H1 (cell line): Measurements from ENCODE around the gene AOAH. TPM values are rescaled to one million over a fixed set of nuclear protein-coding genes. Genes with fewer than 3 reads are reported as not detected.

ENCODE experiments used
- CTCF ChIA-PET: fragments of 300-600 bp; sonication (Branson Sonifier 250); formaldehyde crosslinking; loops from one replicate; lab custom pipeline; 2021; ENCODE audit not compliant: partially characterized antibody; lab: Charles Lee
- POLR2A ChIA-PET: fragments of 300-600 bp; sonication (Branson Sonifier 250); formaldehyde crosslinking; loops from one replicate; lab custom pipeline; 2021; ENCODE audit warnings: inconsistent platforms; ENCODE audit not compliant: partially characterized antibody; lab: Charles Lee
- DNase-seq, 2 experiments: peaks; one replicate each; pipeline versions ENCODE4 v3.0.0 to v3.0.0-alpha.2; 2010 to 2022; ENCODE audit warnings: low spot score in 2 of 2, low read depth in 1 of 2, mixed read lengths in 1 of 2
- FAIRE-seq: peaks from 2 replicates; lab custom pipeline; 2011; peaks lifted over from hg19 to GRCh38; lab: Jason Lieb, UNC
- H2AFZ ChIP-seq: 2 replicates; pipeline ENCODE4 v1.8.1; 2012; ENCODE audit warnings: low read length, inconsistent platforms
- H2AK5ac ChIP-seq: 2 replicates; pipeline ENCODE4 v1.6.1; 2013; ENCODE audit warnings: low read depth, low read length
- H2BK120ac ChIP-seq: replicated peaks from 2 replicates; pipeline ENCODE3; 2013; ENCODE audit warnings: low read depth, low read length, inconsistent platforms
- H2BK12ac ChIP-seq: 2 replicates; pipeline ENCODE4 v1.6.1; 2013; ENCODE audit warnings: low read depth, low read length
- H2BK15ac ChIP-seq: 2 replicates; pipeline ENCODE4 v1.6.1; 2013; ENCODE audit warnings: low read length
- H2BK20ac ChIP-seq: 2 replicates; pipeline ENCODE4 v1.6.1; 2013; ENCODE audit warnings: low read length
- H2BK5ac ChIP-seq: 2 replicates; pipeline ENCODE4 v1.6.1; 2013; ENCODE audit warnings: low read depth, low read length
- H3K14ac ChIP-seq: 2 replicates; pipeline ENCODE4 v1.6.1; 2013; ENCODE audit warnings: inconsistent platforms; ENCODE audit not compliant: insufficient read length
- H3K18ac ChIP-seq: 2 replicates; pipeline ENCODE4 v1.6.1; 2013; ENCODE audit warnings: low read length; ENCODE audit errors: extremely low read depth
- H3K23ac ChIP-seq: 2 replicates; pipeline ENCODE4 v1.6.1; 2013; ENCODE audit warnings: inconsistent platforms; ENCODE audit not compliant: insufficient read length
- H3K23me2 ChIP-seq: 2 replicates; pipeline ENCODE4 v1.6.1; 2013; ENCODE audit warnings: low read depth, low read length
- H3K27ac ChIP-seq: 2 replicates; pipeline ENCODE4 v1.6.1; 2011; ENCODE audit warnings: low read depth, low read length, inconsistent platforms
- H3K27me3 ChIP-seq, 4 experiments: replicated peaks in 1 of 4; 1 replicate in 1 of 4; 2 replicates in 3 of 4; pipeline versions ENCODE4 v1.6.1 to v1.8.1; 2011 to 2013; ENCODE audit warnings: low read length in 3 of 4, mild to moderate bottlenecking in 3 of 4, inconsistent platforms in 2 of 4, mixed read lengths in 2 of 4, moderate library complexity in 1 of 4; ENCODE audit not compliant: control insufficient read depth in 3 of 4, insufficient read depth in 3 of 4; ENCODE audit errors: extremely low read depth in 1 of 4
- H3K36me3 ChIP-seq, 4 experiments: 2 replicates each; pipeline versions ENCODE4 v1.6.1 to v1.8.1; 2011 to 2013; ENCODE audit warnings: mild to moderate bottlenecking in 4 of 4, low read length in 3 of 4, moderate library complexity in 2 of 4, control low read depth in 1 of 4, inconsistent platforms in 1 of 4; ENCODE audit not compliant: insufficient read depth in 4 of 4, control insufficient read depth in 2 of 4
- H3K4ac ChIP-seq: replicated peaks from 2 replicates; pipeline ENCODE3; 2013; ENCODE audit warnings: low read length, low read depth, mixed read lengths, inconsistent platforms; ENCODE audit not compliant: insufficient read length
- H3K4me1 ChIP-seq, 4 experiments: replicated peaks in 1 of 4; 1 replicate in 1 of 4; 2 replicates in 3 of 4; pipeline versions ENCODE4 v1.6.1 to v1.8.1; 2011 to 2013; ENCODE audit warnings: low read length in 3 of 4, inconsistent platforms in 2 of 4, mixed read lengths in 1 of 4; ENCODE audit not compliant: insufficient read depth in 4 of 4, control insufficient read depth in 3 of 4
- H3K4me2 ChIP-seq, 2 experiments: 2 replicates each; pipeline versions ENCODE4 v1.6.1 to v1.8.1; 2011 to 2013; ENCODE audit warnings: low read depth in 2 of 2, low read length in 2 of 2, control low read depth in 1 of 2, inconsistent platforms in 1 of 2, mild to moderate bottlenecking in 1 of 2; ENCODE audit not compliant: insufficient read depth in 1 of 2
- H3K4me3 ChIP-seq, 4 experiments: fragments of 200-600, 300-600 bp in 1 of 4; sonication (generic), shearing (Covaris generic), sonication (Bioruptor Twin) in 1 of 4; 2 replicates each; pipeline versions ENCODE4 v1.5.1 to v1.8.1; 2011 to 2016; ENCODE audit warnings: low read length in 4 of 4, low read depth in 3 of 4, control low read depth in 2 of 4, inconsistent platforms in 2 of 4, mild to moderate bottlenecking in 2 of 4, mixed read lengths in 1 of 4, moderate library complexity in 1 of 4; ENCODE audit not compliant: insufficient read depth in 2 of 4; ENCODE audit errors: extremely low read depth in 1 of 4
- H3K56ac ChIP-seq: replicated peaks from 2 replicates; pipeline ENCODE3; 2013; ENCODE audit warnings: low read depth, mild to moderate bottlenecking, mixed read lengths, low read length, inconsistent platforms; ENCODE audit not compliant: insufficient read length
- H3K79me1 ChIP-seq: 2 replicates; pipeline ENCODE4 v1.6.1; 2013; ENCODE audit warnings: low read depth, low read length, control low read depth
- H3K79me2 ChIP-seq, 2 experiments: 2 replicates each; pipeline versions ENCODE4 v1.6.1 to v1.8.1; 2012 to 2013; ENCODE audit warnings: low read length in 2 of 2, mild to moderate bottlenecking in 2 of 2, inconsistent platforms in 1 of 2; ENCODE audit not compliant: insufficient read depth in 2 of 2, control insufficient read depth in 1 of 2
- H3K9ac ChIP-seq, 4 experiments: replicated peaks in 1 of 4; 1 replicate in 1 of 4; 2 replicates in 3 of 4; pipeline versions ENCODE4 v1.6.1 to v1.8.1; 2011 to 2013; ENCODE audit warnings: low read depth in 3 of 4, low read length in 3 of 4, control low read depth in 2 of 4, mild to moderate bottlenecking in 2 of 4, moderate library complexity in 2 of 4, inconsistent platforms in 1 of 4; ENCODE audit errors: extremely low read depth in 1 of 4
- H3K9me3 ChIP-seq, 2 experiments: 2 replicates each; pipeline versions ENCODE4 v1.6.1 to v1.8.1; 2012 to 2013; ENCODE audit warnings: mild to moderate bottlenecking in 2 of 2, moderate library complexity in 2 of 2, control low read depth in 1 of 2, inconsistent platforms in 1 of 2, low read depth in 1 of 2, low read length in 1 of 2, mixed read lengths in 1 of 2; ENCODE audit not compliant: insufficient read depth in 2 of 2
- H4K20me1 ChIP-seq, 2 experiments: replicated peaks in 1 of 2; 2 replicates each; pipeline versions ENCODE3 to v1.8.1; 2011 to 2013; ENCODE audit warnings: inconsistent platforms in 2 of 2, low read length in 2 of 2, mild to moderate bottlenecking in 1 of 2; ENCODE audit not compliant: insufficient read depth in 2 of 2, control insufficient read depth in 1 of 2
- H4K5ac ChIP-seq: 2 replicates; pipeline ENCODE4 v1.6.1; 2013; ENCODE audit warnings: low read length, low read depth, mixed read lengths, inconsistent platforms; ENCODE audit not compliant: insufficient read length
- H4K8ac ChIP-seq: 2 replicates; pipeline ENCODE4 v1.8.0; 2013; ENCODE audit warnings: mild to moderate bottlenecking, moderate library complexity, low read length, inconsistent platforms; ENCODE audit not compliant: insufficient read depth; ENCODE audit errors: extremely low read depth
- H4K91ac ChIP-seq: replicated peaks from 2 replicates; pipeline ENCODE3; 2013; ENCODE audit warnings: low read length, mixed read lengths, inconsistent platforms; ENCODE audit not compliant: insufficient read length
- ASH2L ChIP-seq: fragments of 200-600, 300-600 bp; sonication (generic); IDR thresholded peaks from one replicate; pipeline ENCODE4 v1.7.1; 2017; ENCODE audit warnings: low read length
- ATF3 ChIP-seq: IDR thresholded peaks from 2 replicates; pipeline ENCODE4 v1.6.1; 2011; ENCODE audit warnings: low read depth, mild to moderate bottlenecking, low read length; ENCODE audit not compliant: insufficient read depth
- BRCA1 ChIP-seq: IDR thresholded peaks from 2 replicates; pipeline ENCODE4 v1.6.1; 2012; ENCODE audit warnings: low read depth, low read length, improper control_type of control experiment
- CHD1 ChIP-seq: IDR thresholded peaks from 2 replicates; pipeline ENCODE4 v1.6.1; 2012; ENCODE audit warnings: low read depth, low read length, improper control_type of control experiment
- CREB1 ChIP-seq: IDR thresholded peaks from 2 replicates; pipeline ENCODE4 v1.6.1; 2012; ENCODE audit warnings: inconsistent platforms
- CTBP2 ChIP-seq: IDR thresholded peaks from 2 replicates; pipeline ENCODE4 v1.7.0; 2011; ENCODE audit warnings: borderline replicate concordance, mild to moderate bottlenecking, moderate library complexity, mixed read lengths, low read length; ENCODE audit not compliant: insufficient read depth, insufficient read length
- FOSL1 ChIP-seq: IDR thresholded peaks from 2 replicates; pipeline ENCODE4 v1.6.1; 2011; ENCODE audit warnings: mild to moderate bottlenecking, low read depth, low read length, moderate library complexity; ENCODE audit not compliant: insufficient read depth
- GTF2F1 ChIP-seq: IDR thresholded peaks from 2 replicates; pipeline ENCODE4 v1.6.1; 2012; ENCODE audit warnings: low read depth, low read length, improper control_type of control experiment, borderline replicate concordance
- HDAC6 ChIP-seq: IDR thresholded peaks from one replicate; pipeline ENCODE4 v1.7.1; 2012; ENCODE audit warnings: low read depth, mild to moderate bottlenecking, inconsistent platforms, low read length, moderate library complexity
- KDM4A ChIP-seq: IDR thresholded peaks from one replicate; pipeline ENCODE4 v1.7.1; 2012; ENCODE audit warnings: low read depth, mild to moderate bottlenecking, moderate library complexity, low read length, inconsistent platforms; ENCODE audit not compliant: severe bottlenecking
- POU5F1 ChIP-seq: IDR thresholded peaks from 2 replicates; pipeline ENCODE4 v1.6.1; 2011; ENCODE audit warnings: low read depth, mild to moderate bottlenecking, low read length, moderate library complexity
- RAD21 ChIP-seq, 2 experiments: IDR thresholded peaks in 1 of 2; conservative IDR thresholded peaks in 1 of 2; 2 replicates each; pipeline ENCODE4 v1.6.1; 2011; ENCODE audit warnings: low read depth in 2 of 2, low read length in 2 of 2, improper control_type of control experiment in 1 of 2, inconsistent platforms in 1 of 2, mild to moderate bottlenecking in 1 of 2, moderate library complexity in 1 of 2
- TCF12 ChIP-seq: IDR thresholded peaks from 2 replicates; pipeline ENCODE4 v1.6.1; 2011; ENCODE audit warnings: low read depth, mild to moderate bottlenecking, low read length
- WGBS, 2 experiments: shearing (Covaris generic) in 1 of 2; methylation state at CpG; one replicate each; pipeline versions ENCODE4 v1.1.6 to v1.1.7; 2013 to 2015; ENCODE audit warnings: low lambda C conversion rate in 2 of 2, mixed read lengths in 2 of 2, inconsistent platforms in 1 of 2, low coverage in 1 of 2, missing lambda C conversion rate in 1 of 2; ENCODE audit not compliant: insufficient replicate concordance in 2 of 2, insufficient coverage in 1 of 2, insufficient read length in 1 of 2; ENCODE audit errors: extremely low coverage in 1 of 2, missing lambda C conversion rate in 1 of 2; 5-methylcytosine and 5-hydroxymethylcytosine counted together
- polyA plus RNA-seq, 7 experiments: library from polyadenylated mRNA; depleted of rRNA in 3 of 7; stranded (reverse) in 5 of 7; unstranded in 2 of 7; fragments of >200 nt in 5 of 7; fragments of 200-250 nt in 2 of 7; gene quantifications; 1 replicate in 5 of 7; 2 replicates in 1 of 7; 4 replicates in 1 of 7; pipeline versions ENCODE4 v1.2.1 to v1.2.3, GENCODE V29; 2011 to 2013; ENCODE audit warnings: missing spikeins in 2 of 7, mixed read lengths in 2 of 7
- total RNA-seq: library from RNA; stranded (reverse); fragmentation: NEBNext Ultra II Directional; extraction: Animal tissue kit (Norgen Biotek cat#: 25700); gene quantifications from 2 replicates; pipeline ENCODE4 v1.2.1, GENCODE V29; 2021

Gene AOAH
- total and polyA plus RNA-seq, 2 of the 8 experiments (the other 6 are each of a cell fraction or from before 2014, with no cell fraction given), result 0.08 TPM; not detected in 1

DNA sequence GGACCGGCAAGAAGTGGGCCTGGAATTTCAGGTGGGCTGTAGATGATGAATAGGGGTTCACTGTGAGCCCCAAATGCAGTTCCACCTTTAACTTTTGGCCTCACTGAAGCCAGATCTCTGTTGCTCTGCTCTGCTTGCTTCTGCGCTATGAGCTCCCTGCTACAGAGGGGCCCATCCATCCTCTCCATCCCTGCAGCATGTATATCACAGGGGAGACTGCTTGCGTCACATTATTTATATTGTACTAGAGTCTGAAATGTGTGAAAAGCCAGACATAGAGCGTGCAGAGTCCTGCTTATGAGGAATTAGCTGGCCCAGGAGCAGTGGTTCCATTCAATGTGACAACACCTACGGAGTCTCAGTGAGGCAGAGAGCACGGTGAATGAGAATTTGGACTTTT lies 69.9 kb downstream of the AOAH start:
- ChIA-PET POLR2A (interaction anchor here (0.7 kb wide), 1 partner anchor 21 kb away, joined by 3 read pairs; no protein-coding TSS in a partner anchor), CTCF (interaction anchor here (1.4 to 1.7 kb wide), 4 partner anchors 16 to 313 kb away, joined by 4 to 8 read pairs (median 5); no protein-coding TSS in a partner anchor)
- H3K27ac ChIP-seq, result no peak overlapping the region
- H2BK20ac ChIP-seq, result peak overlapping the region; percentile 37; the same call in 1 of the 2 replicates
- no peak overlapping the region for H3K14ac ChIP-seq
- no peaks in the 10 kb centered on the region for H3K36me3 ChIP-seq
- peak overlapping the region; percentile 43; the same call in 1 of the 2 replicates for H2AK5ac ChIP-seq
- H4K91ac ChIP-seq, result no peak overlapping the region
- DNase-seq, result no peak
- WGBS, 2 experiments, result 80% methylated on average over 6 of the region's 6 CpGs; no CpG with 5 or more reads in 1 of the 2 experiments
- no peaks in the 10 kb centered on the region for H3K79me1 ChIP-seq
- H2BK12ac ChIP-seq, result peak overlapping the region; percentile 96; the same call in 1 of the 2 replicates
- H3K79me2 ChIP-seq, result no peaks in the 10 kb centered on the region
- no peaks in the 10 kb centered on the region for H3K9me3 ChIP-seq
- H3K9ac ChIP-seq, result no peak overlapping the region
- no peak overlapping the region for H3K23ac ChIP-seq
- H4K5ac ChIP-seq, result no peak overlapping the region
- H2BK15ac ChIP-seq, result no peak overlapping the region; the same call in 1 of the 2 replicates
- H3K18ac ChIP-seq, result peak overlapping the region; percentile 64; the same call in 1 of the 2 replicates
- peak overlapping the region; percentile 62 for H2BK5ac ChIP-seq
- peaks cover 8 to 32% (median 28%) of the 10 kb centered on the region in 4 experiments for H3K4me1 ChIP-seq
- no peak overlapping the region for H2AFZ ChIP-seq
- H3K23me2 ChIP-seq, result no peaks in the 10 kb centered on the region
- no peak overlapping the region for H3K4me3 ChIP-seq
- FAIRE-seq, result no peak
- H4K8ac ChIP-seq, result no peak overlapping the region
- H3K27me3 ChIP-seq, result no peaks in the 10 kb centered on the region
- no peak overlapping the region for H3K56ac ChIP-seq
- no peaks in the 10 kb centered on the region for H4K20me1 ChIP-seq
- no peak for TF ChIP-seq BRCA1
- TF ChIP-seq CREB1, result no peak
- no peak for TF ChIP-seq CHD1
- no peak for TF ChIP-seq POU5F1
- TF ChIP-seq HDAC6, result no peak
- no peak for TF ChIP-seq FOSL1
- TF ChIP-seq GTF2F1, result no peak
- TF ChIP-seq TCF12, result no peak
- TF ChIP-seq RAD21 (IDR thresholded peaks at IDR 0.05 in 1 of 2, conservative IDR thresholded peaks at IDR 0.05 in 1 of 2; ENCODE audit: low read depth in 2 of 2, low read length in 2 of 2), result no peak
- no peak for TF ChIP-seq ASH2L
- TF ChIP-seq ATF3, result no peak
- no peak for TF ChIP-seq CTBP2
- no peak for TF ChIP-seq KDM4A
- H3K4me2 ChIP-seq, result peak overlapping the region in 1 of 2 experiments; percentile 71; a peak in 2 of 4 replicates
- H3K4ac ChIP-seq, result no peak overlapping the region
- peak overlapping the region; percentile 18 for H2BK120ac ChIP-seq
